ENCODE measurements around the gene MVB12B.
A peak's percentile ranks its signal among the peaks of the same experiment; 100 is the strongest.
"Not testable (repeated sequence)": the region's sequence is repeated elsewhere in the genome, so short reads cannot be mapped to it uniquely, and the experiment has no call there.

MVB12B gene

GRCh38 chr9:126326228-126327005, at the start of gene MVB12B:
Gene MVB12B, plus strand, starts transcription at chr9:126326829. Its CDS starts 101 bp downstream, at chr9:126326930.
- DNase-seq: peak; percentile 17

GRCh38 chr9:126283799-126284465, 42.7 kb upstream of the MVB12B start:
- no peak for DNase-seq

DNA sequence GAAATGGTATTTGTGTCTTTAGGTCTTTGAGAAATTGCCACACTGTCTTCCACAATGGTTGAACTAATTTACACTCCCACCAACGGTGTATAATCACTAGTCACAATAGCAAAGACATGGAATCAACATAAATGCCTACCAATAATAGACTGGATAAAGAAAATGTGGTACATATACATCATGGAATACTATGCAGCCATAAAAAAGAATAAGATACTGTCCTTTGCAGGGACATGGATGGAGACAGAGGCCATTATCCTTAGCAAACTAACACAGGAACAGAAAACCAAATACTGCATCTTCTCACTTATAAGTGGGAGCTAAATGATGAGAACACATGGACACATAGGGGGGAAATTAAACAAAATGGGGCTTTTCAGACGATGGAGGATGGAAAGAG, 41.0 kb upstream of the MVB12B start:
- DNase-seq: not testable (repeated sequence)

- no peak for DNase-seq
Measured at GRCh38 chr9:126287166-126287866, 39.3 kb upstream of the MVB12B start.

- DNase-seq: no peak
Measured at GRCh38 chr9:126290871-126291270, 35.8 kb upstream of the MVB12B start.

DNA sequence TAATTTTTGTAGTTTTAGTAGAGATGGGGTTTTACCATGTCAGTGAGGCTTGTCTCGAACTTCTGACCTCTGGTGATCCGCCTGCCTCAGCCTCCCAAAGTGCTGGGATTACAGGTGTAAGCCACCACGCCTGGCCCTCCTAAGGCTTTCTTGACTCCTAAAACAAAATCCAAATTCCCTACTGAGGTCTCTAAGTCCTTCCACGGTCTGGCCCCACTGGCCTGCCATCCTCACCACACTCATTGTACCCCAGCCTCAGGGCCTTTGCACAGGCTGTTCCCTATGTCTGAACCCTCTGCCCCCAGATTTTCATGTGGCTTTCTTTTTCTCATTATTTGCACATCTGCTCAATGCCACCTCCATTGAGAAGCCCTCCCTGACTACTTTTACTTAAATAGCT, 34.7 kb upstream of the MVB12B start:
- no peak for DNase-seq

DNA sequence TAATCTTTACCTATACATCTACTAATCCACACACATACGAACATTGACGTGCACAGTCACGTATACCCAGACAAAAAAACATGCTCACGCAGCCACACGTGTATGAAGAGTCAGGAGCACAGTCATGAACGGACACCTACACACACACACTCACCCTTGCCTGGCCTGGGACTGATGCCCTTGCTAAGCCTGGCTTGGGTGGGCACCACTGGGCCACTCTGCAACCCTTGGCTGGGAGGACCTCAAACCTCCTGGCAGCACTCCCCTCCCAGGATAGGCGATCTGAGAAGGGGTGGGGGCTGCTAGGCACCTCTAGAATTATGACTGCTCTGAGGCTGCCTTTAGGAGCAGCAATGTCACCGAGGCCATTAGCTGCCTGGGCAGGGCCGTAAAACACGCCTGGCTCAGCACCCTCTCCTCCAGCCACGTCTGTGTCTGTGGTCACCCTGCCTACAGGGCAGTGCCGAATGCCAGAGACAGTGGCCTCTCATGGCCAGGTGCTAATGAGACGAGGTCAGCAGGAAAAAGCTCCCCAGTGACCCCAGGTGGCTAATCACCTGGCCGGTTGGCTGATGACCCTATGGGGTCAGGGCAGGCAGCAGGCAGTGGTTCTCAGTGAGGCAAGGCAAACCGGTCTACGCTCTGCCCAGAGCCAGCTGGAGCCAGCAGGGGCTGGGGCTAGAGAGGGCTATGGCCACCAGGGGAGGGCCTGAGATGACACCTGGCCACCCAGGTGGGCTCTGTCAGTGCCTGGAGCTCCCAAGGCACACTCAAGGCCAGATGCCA, 33.7 kb upstream of the MVB12B start:
- DNase-seq: no peak

GRCh38 chr9:126293522-126293889, 33.1 kb upstream of the MVB12B start:
- no peak for DNase-seq

DNA sequence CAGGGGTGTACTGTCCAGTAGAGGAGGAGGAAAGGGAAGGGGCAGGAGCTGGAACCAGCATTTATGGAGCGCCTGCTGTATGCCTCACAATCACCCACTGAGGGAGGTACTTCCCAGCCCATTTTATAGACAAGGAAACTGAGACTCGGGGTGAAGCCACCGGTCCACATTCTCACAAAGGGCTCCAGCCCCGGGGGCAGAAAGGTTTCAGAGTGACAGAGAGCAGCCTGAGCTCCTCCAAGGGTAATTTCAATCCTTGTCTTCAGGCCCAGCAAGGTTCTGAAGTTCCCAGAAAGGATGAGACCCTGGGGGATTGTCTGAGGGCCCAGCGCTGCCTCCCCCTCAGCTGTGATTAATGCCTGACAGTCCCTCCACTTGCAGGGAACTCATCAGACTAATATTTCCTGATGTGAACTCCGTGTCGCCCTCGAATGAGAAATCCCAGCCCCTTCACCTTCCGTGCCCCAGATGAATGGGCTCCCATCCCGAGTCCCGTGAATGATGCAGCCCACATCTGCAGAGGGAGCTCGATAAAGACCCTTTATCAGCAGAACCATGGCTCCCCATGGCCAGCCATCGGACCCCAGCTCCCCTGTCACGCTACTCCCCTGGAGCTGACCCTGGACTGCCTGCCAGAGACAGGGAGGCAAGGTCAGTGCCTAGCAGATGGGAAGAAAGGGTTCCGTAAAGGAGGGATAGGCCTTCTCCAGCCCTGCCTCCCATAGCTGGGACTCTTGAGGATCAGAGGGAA, 32.1 kb upstream of the MVB12B start:
- no peak for DNase-seq

- DNase-seq: no peak
Measured at GRCh38 chr9:126295082-126295477, 31.5 kb upstream of the MVB12B start.

GRCh38 chr9:126295516-126295915, 31.1 kb upstream of the MVB12B start:
- no peak for DNase-seq

- DNase-seq: no peak
Measured at GRCh38 chr9:126295936-126296600, 30.6 kb upstream of the MVB12B start.

GRCh38 chr9:126296687-126297086, 29.9 kb upstream of the MVB12B start:
- DNase-seq: no peak

- no peak for DNase-seq
Measured at GRCh38 chr9:126297661-126298060, 29.0 kb upstream of the MVB12B start.

DNA sequence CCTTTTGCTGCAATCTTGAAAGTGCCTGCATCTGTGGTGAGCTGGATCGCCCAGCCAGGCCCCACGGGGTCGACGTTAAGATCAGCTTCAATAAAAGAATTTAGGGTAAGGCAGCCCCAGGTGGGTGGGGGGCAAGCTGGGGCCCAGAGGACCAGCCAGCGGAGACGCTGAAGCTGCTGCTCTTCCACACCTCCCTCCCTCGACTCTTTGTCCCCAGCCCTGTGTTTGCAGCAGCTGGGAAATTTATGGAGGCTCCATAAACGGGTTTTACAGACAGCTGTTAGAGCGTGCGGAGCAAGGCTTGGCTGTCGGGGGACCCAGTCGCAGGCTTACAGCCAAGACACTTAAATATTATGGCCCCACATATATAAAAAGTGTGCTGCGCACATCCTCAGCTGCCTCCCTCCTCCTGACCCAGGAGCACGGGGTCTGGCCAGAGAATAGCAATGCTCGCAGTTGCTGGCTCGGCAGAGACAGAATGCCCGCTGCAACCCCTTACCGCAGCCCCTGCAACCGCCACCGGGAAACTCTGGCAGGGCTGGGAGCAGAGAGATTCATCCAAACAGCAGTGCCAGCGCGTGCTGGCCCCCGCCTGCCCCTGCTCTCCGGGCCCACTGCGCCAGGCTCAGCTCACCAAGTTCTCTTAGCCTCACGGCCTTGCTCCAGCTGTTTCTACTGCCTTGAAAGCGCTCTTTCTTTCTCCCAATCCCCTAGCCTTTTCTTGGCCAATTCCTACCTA, 28.4 kb upstream of the MVB12B start:
- peak; percentile 68 for DNase-seq

DNA sequence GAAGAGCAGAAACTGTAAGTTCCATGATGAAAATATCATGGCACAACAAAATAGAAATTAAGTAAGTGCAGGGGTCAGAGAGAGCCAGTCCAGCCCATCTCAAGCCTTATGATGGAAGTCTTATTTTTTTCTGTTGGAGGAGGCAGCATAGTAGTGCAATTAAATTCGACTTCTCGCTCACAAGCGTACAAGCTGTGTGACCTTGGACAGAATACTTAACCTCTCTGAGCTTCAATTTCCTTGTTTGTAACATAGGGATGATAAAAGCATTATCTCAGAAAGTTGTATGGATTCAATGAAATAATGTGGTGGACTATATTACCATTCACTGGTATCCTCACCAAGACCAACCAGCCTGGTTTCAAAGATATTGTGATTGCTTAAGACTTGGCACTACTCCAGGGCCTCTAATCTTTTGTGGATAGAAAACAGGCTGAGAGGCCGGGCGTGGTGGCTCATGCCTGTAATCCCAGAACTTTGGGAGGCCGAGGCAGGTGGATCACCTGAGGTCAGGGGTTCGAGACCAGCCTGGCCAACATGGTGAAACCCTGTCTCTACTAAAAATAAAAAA, 26.8 kb upstream of the MVB12B start:
- no peak for DNase-seq

DNA sequence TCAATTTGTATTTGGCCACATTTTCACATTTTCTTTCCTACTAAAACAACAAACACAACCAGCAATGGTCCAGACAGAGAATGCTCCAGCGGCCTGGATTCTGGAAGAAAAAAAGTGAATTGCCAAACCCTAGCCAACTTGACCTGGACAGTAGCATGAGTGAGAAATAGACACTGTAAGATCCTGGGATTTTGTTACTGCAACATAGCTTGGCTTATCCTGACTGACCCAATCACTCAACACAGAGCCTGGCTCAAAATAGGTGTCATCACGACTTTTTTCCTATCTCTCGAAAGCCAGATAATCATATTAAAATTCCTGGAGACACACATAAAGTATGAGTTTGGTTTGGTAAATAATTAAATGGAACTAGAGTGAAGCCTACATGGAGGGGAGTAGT, 25.4 kb upstream of the MVB12B start:
- no peak for DNase-seq

DNA sequence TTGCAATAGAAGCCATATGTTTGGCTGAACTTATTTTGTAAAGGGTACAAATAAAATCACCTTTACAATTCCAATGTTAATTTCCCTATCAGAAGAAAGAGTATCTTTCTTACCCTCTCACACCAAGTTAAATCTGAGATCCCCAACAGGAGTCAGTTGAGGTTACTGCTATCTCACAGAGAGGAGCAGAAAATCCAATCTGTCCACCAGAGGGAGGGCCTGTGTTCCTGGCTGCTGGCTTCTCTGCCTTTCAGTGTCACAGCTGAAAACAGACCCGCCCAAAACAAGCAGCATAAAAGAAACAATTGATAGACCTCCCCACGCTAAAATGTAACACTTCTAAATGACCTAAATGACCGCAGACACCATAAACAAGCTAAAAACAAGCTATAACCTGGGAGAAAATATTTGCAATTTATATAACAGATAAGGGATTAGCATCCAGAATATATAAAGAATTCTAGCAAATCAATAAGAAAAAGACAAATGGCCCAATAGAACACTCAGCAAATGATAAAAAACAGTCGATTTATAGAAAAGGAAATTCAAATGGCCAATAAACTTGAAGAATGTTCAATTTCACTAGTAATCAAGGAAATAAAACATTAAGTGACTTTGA, 24.5 kb upstream of the MVB12B start:
- DNase-seq: peak; percentile 65

DNA sequence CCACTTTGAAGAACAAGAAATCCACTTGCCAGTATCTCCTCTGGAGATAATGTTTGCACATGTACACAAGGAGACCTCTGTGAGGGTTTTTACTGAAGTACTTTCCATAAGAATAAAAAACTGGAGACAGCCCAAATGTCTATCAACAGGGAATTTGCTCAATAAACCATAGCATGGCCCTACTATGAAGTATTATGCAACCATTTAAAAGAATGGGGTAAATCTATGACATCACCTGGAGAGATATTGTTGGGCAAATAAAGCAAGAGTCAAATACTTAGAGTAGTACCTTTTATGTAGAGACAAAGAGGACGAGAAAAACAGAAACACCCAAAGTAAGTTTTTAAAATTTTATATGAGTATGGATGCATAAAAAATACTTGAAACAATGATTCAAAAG, 23.9 kb upstream of the MVB12B start:
- no peak for DNase-seq

DNA sequence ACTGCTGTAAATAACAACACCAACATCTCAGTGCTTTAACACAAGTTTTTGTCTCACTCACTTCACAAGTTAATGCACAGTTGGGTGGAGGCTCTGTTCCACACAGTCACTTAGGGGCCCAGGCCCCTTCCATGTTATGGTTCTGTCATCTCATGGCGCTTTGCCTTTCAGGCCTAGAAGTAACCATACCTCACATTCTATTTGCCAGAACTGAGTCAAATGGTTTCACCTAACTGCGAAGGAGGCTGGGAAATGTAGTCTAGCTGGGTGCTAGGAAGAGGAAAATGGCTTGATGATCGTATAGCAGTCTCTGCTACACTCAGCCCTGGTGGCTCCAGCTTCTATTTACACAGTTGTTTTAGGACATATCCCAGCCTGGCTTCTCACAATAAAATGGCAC, 23.1 kb upstream of the MVB12B start:
- no peak for DNase-seq
